Erythroblast (primary cell): ENCODE data around the gene DOCK3.

Source experiments
- GATA1 ChIP-seq: IDR thresholded peaks from 2 replicates; pipeline ENCODE4 v1.6.1; 2011; ENCODE audit warnings: low read depth, mild to moderate bottlenecking, control low read depth, low read length, moderate library complexity
- POLR2A ChIP-seq: IDR thresholded peaks from 2 replicates; pipeline ENCODE4 v1.6.1; 2011; ENCODE audit warnings: mild to moderate bottlenecking, low read length

DNA sequence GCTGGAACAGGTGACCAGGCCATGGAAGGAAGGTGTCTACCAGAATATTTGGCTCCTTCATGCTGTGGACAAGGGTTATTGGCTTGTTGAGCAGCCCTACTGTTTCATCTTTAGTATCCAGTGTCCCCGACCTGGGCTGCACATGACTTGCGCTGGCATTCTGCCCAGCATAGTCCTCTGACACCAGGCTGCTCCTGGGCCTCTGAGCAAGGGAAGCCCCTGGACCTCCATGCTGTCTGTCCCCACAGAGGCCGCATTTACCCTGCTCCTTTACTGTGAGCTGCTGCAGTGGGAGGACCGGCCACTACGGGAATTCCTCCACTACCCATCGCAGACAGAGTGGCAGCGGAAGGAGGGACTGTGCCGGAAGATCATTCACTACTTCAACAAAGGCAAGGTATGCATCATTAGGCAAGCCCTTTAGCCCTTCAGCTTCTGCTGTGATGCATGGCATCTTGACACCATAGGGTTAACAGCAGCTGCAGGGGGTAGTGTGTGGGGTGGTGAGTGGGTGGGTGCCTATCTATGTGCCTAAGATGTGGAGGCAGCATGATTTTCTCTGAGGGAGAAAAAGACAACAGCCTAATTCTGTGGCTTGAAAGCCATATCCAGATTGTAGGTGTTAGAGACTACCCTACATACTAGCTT lies 666.4 kb downstream of the DOCK3 start:
- no peak for TF ChIP-seq POLR2A
- TF ChIP-seq GATA1: no peak
